GM18951 (cell line): ENCODE results near the gene SOX30.

ENCODE experiments used
- POLR2A ChIP-seq: IDR thresholded peaks from 4 replicates; pipeline ENCODE4 v1.6.1; 2011; ENCODE audit warnings: mild to moderate bottlenecking; ENCODE audit not compliant: insufficient read length, insufficient read depth; ENCODE audit errors: extremely low read depth
- in situ Hi-C: fragments of 300-500 bp; cut with MboI; formaldehyde crosslinking; loops from one replicate; pipeline ENCODE4 v1.12.0; 2022; ENCODE audit warnings: low sequenced_read_pairs, mixed read lengths, inconsistent platforms; ENCODE audit not compliant: unreplicated experiment

SOX30 gene

DNA sequence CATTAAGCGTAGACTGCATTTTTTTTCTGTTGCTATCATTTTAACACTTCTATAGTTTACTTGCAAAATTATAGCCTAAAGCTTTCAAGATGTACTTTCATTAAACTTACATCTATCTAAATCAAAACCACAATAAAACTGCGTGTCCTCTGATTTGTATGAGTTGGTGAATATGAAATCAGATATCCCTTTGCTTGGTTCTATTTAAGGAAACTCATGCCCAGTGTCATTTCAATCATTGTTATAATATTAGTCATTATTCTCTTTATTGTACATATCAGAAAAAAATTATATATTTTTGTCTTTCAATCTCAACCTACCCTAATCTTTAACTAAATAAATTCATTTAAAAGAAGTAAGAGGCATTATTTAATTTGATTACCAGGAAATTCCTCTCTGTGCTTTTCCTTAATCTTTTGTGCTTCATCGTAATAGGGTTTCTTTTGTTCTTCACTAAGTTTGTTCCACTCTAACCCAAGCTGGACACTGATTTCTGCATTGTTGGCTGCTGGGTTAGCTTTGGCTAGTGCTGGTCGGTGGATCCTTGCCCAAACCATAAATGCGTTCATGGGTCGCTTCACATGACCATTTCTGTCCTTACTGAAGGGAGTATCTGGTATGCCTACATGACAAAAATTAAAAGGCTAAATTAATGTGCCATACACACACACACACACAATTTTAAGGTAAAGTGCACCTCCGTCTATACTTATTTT, 3.8 kb downstream of the SOX30 start:
- in situ Hi-C loops = no loop called here
- TF ChIP-seq POLR2A = no peak

DNA sequence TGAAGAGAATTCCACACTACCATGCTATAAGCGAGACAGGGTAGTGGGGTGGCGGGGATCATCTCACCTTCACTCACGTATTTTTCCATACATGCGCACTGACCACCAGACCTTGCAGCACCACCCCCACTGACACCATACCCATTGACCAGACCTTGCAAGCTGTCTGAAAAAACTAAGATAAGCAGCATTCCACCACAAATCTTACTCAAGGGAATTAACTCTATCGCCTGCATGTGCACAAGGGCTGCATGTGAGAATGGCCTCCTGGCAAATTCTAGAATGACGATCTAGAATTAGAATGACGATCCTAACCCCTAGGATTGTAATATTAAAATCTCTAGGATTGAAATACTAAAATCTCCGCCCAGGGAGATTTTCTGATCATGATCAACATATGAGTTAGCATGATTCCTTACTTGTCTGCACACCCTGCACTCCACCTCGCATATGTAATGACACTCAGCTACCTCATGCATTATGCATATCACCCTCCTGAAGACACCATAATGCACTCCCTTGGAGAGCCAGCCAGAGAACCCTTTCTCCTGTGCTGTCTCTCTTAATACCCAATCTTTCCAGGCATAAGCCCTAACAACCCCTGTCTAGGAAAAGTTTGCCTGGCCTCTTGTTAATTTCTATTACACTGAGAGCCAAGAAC, 11.7 kb downstream of the SOX30 start:
- in situ Hi-C loops = no loop called here
- no peak for TF ChIP-seq POLR2A

DNA sequence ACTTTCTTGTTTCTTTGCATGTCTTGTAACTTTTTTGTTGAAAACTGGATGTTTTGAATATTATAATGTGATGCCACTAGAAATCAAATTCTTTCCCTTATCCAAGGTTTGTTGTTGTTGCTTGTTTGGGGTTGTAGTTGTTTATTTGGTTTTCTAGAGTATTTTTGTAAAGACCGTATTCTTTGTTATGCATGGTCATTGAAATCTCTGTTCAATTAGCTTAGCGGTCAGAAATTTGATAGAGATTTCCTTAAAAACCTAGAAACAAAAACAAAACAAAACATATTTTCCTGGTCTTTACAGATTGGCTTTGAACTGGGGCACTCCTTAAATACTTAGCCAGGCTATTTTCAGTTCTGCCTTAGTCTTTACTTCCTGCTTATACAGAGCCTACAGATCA, 21.9 kb downstream of the SOX30 start:
- in situ Hi-C loops = no loop called here
- TF ChIP-seq POLR2A = no peak

DNA sequence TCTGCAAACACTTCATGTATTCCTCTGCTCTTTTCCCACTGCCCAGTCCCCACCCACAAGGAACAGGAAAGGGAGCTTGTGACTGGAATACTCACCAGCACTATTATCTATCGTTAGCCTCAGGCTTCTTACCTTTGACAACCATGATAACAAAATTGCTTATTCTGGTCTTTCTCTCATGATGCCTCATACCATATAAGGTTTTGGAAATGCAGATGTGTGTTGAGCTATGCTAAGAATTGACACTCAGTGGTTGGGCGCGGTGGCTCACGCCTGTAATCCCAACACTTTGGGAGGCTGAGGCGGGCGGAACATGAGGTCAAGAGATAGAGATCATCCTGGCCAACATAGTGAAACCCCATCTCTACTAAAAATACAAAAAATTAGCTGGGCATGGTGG, 25.4 kb downstream of the SOX30 start:
- in situ Hi-C loops = no loop called here
- TF ChIP-seq POLR2A = no peak

DNA sequence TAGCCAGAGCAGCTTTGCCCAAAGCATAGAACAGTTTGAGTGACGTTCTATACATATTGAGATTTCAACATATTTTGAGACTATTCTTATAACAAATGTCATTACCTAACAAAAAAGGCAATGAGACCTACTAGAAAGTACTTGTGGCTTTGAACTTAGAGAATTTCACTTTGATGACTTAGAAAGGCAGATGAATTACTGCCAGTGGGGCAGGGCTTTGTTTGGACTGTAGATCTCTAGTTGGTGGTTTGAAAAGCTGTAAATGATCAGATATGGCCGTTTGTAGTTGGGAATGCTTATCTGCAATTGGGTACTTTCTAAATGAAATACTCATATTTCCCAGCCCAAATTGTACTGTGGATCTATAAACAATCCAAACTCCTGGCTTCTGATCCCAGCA, 28.1 kb downstream of the SOX30 start:
- in situ Hi-C loops = no loop called here
- TF ChIP-seq POLR2A = no peak

DNA sequence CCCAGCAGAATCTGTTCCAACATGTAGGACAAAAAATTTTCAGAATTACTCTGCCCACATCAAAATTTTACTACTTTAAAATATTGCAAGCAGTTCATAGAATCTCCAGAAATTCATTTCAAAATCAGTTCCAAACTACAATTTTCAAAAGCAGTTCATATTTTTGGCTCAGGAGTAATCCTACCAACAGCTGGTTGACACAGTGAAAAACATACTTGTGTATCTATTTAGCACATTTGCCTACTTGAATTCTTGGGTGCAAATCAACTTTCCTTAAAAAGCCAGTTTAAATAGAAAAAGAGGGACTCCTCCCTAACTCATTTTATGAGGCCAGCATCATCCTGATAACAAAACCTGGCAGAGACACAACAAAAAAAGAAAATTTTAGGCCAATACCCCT, 31.5 kb downstream of the SOX30 start:
- in situ Hi-C loops = no loop called here
- no peak for TF ChIP-seq POLR2A

DNA sequence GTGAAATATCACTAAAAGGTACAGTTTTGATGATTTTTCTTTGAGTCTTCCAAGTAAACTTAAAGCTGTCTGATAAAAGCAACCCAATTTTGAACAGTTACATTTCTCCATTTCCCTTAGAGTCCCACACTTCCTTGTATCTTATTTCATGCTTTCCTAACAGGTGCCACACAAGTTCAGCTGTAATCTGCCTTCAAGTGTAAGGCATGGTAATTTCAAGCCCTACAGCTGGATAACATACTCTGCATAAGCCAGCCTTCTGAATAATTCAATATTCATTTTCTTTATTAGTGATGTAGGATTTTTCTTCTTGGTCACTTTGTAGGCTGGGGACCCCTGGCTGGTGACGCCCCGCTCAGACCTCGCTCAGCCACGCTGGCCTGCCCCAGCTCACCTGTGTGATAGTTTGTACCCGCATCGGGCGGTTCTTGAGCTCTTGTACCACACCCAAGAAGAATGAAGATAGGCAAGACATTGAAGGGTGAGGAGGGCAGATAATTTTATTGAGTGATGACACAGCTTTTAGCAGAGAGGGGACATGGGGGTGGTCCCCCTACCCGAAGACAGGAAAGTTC, 34.0 kb downstream of the SOX30 start:
- in situ Hi-C loops = no loop called here

DNA sequence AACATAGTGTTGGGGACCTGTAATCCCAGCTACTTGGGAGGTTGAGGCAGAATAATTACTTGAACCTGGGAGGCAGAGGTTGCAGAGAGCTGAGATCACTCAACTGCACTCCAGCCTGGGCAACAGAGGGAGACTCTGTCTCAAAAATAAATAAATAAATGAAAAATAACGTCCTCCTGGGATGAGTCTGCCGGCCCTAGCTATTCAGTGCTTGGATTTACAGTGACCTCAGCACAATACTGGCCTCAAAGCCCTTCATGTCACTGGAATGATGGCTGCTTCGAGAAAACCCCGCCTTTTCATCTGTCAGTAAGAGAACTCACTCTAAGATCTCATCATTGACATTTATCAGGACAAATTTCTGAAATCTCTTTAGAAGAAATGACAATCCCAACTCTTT, 35.5 kb downstream of the SOX30 start:
- no peak for TF ChIP-seq POLR2A
- in situ Hi-C loops = no loop called here

More for the DNA sequence above, 34.0 kb downstream of the SOX30 start:
- TF ChIP-seq POLR2A = no peak

DNA sequence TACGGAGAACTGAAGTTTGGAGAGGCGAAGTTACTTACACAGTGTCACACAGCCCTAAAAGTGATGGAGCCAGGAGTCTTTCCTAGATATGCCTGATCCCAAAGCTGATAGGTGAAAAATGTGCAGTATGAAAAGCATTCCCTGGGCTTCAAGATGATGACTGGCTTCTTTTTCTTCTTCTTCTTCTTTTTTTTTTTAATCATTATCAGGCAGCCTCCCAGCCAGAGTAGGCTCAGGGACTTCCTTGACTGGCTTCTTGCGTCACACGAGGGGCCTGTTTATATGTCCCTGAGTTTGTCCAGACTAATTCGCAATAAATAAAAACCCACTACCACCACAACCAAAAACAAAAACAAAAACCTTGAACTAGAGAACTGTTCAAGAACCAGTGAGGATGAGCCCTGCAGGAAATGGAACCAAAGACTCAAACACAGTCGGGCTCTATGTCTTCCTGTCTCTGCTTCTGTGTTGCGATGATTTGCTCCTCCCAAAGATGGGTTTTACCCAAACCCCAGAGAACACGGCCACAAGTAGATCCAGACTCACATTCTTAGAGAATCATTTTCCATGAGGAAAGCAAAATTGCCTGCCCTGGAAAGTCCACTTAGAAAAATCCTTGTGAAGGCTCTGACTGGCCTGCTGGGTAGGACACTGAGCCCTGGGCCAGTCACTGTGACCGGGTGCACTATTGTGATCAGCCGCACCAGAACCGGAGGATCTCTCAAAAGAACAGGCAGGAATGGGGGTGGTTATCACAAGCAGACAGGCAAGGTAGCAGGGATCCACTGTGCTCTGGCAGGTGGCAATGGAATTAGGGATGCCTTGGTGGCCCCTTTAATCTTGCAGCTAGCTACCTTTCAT, 38.6 kb downstream of the SOX30 start:
- in situ Hi-C loops = no loop called here
- no peak for TF ChIP-seq POLR2A

DNA sequence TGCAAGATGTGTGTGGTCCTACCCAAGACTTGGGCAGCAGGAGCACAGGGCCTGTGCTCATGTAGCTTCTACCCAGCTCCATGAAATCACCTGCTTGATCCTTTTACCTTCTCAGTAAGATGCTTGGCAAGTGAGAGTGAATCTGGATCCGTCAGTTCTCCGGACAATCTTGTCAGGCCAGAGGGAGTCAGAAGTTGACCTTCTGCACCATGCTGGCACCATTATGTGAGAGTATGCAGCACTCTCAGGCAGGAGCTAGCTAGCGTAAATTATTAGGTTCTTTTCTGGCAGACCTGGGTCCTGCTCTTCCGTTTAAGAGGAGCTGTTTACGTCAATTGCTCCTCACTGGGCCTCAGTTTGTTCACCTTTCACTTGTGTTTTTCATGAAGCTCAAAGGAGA, 39.7 kb downstream of the SOX30 start:
- in situ Hi-C loops = no loop called here
- TF ChIP-seq POLR2A = no peak

DNA sequence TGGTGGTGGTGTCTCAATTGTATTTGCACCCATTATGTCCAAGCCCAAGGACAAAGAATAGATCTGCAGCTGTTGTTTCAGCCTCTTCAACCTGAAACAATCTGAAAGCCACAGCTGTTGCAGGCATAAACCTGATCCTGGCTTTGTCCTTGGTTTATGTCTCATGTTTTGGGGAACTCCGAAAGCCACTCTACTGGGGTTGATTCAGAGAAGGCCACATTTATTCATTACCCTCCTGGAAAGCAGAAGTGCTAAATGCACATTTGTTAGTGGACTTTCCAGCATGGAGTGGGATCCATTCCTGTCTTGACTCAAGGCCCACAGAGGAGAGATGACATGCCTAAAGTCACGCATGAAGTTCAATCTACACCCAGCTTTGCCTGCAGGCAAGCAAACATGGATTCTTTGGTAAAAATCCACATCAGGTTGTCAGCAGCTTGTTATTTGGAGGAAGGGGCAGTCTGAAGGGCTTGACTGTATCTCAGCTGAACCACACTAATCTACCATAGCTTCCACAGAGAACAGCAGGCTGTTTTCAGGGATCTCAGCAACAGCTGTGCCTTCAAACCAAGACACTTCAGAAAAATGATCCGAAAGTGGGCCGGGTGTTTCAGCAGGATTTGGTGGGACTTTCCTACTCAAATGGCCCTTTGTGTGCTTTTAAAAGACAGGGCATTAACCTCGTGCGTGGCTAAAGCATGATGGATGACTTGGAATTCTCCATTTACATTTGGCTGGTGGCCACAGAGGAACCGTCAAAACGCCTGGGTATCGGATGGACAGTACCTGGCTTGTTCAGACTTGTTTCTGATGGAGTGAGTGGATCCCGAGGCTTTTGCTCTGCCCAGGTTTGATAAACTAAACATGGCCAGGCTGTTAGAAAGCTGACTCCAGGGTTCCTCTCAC, 40.4 kb downstream of the SOX30 start:
- TF ChIP-seq POLR2A = no peak
- in situ Hi-C loops = no loop called here

DNA sequence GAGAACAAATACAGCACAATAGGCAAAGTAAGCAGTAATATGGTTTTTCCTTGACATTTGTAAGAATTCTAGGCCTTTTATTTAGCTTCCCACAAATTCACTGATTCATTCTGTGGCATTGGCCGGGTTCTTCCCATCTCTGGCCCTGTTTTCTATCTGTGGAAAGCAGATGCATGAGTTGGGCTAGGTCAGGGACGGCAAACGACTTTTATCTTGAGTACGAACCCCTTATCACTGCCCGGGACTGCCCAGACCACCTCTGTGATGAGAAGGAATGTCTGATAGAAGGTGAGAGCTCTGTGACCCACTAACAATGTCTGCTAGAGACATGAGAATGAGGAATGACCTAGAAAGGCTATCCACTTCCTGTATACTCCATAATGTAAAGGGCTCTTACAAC, 41.2 kb downstream of the SOX30 start:
- in situ Hi-C loops = no loop called here
- no peak for TF ChIP-seq POLR2A
